Colonic mucosa (tissue), 4 donors: ENCODE results near the gene ZC4H2. TPM values are rescaled to one million over a fixed set of nuclear protein-coding genes. Genes with fewer than 3 reads are reported as not detected.

Experiments used
- DNase-seq: peaks from one replicate; pipeline ENCODE4 v3.0.0-alpha.2; 2020
- H3K27ac ChIP-seq: fragments of 200-600 bp; one replicate; pipeline ENCODE4 v1.8.0; 2021
- H3K27me3 ChIP-seq: fragments of 200-600 bp; one replicate; pipeline ENCODE4 v1.8.0; 2021
- H3K36me3 ChIP-seq: fragments of 200-600 bp; one replicate; pipeline ENCODE4 v1.8.0; 2021
- H3K4me1 ChIP-seq: fragments of 200-600 bp; one replicate; pipeline ENCODE4 v1.8.0; 2021; ENCODE audit warnings: mild to moderate bottlenecking
- H3K4me3 ChIP-seq: fragments of 200-600 bp; one replicate; pipeline ENCODE4 v1.8.0; 2021
- H3K9ac ChIP-seq, 2 donors: one replicate each; pipeline ENCODE4 v1.7.0; 2013; ENCODE audit warnings: control low read depth in 2 of 2, low read depth in 2 of 2, low read length in 2 of 2
- H3K9me3 ChIP-seq: fragments of 200-600 bp; one replicate; pipeline ENCODE4 v1.8.0; 2021
- CTCF ChIP-seq: fragments of 200-600 bp; IDR thresholded peaks from one replicate; pipeline ENCODE4 v1.8.0; 2022; ENCODE audit warnings: antibody characterized with exemption, mild to moderate bottlenecking
- intact Hi-C: fragments of 100-400 bp; cut with DNase I; formaldehyde crosslinking; loops from one replicate; pipeline ENCODE4 v1.14.1; 2022
- total RNA-seq, 2 donors: library from RNA; stranded (reverse); fragmentation: NEBNext Ultra II Directional in 1 of 2; extraction: Animal tissue kit (Norgen Biotek cat#: 25700) in 1 of 2; gene quantifications; one replicate each; pipeline ENCODE4 v1.2.1, GENCODE V29; 2021
- donor health status: healthy.
- donor health status: DM: no; HTN: no; CAD: no.
- donor health status: DM: no; HTN: no; CAD: no.

Gene ZC4H2
- total RNA-seq, 2 donors from 2014 or later = 5.9 to 9.5 TPM

GRCh38 chrX:64994131-64994798 is 18.0 kb upstream of the ZC4H2 start:
- Histone ChIP-seq H3K36me3 (no peaks in the 10 kb centered on the region), H3K9ac (no peak overlapping the region), H3K4me1 (no peaks in the 10 kb centered on the region), H3K9me3 (no peaks in the 10 kb centered on the region), H3K27me3 (no peaks in the 10 kb centered on the region), H3K4me3 (no peak overlapping the region), H3K27ac (no peak overlapping the region)
- no peak for DNase-seq
- intact Hi-C loops = no loop called here
- TF ChIP-seq CTCF = no peak

- intact Hi-C loops = no loop called here
- Histone ChIP-seq H3K9me3 (no peaks in the 10 kb centered on the region), H3K4me3 (no peak overlapping the region), H3K27me3 (no peaks in the 10 kb centered on the region), H3K36me3 (no peaks in the 10 kb centered on the region), H3K9ac (no peak overlapping the region), H3K4me1 (no peaks in the 10 kb centered on the region), H3K27ac (no peak overlapping the region)
- no peak for TF ChIP-seq CTCF
- no peak for DNase-seq
These were observed 1.6 kb upstream of the ZC4H2 start for GRCh38 chrX:64977830-64978229.

- Histone ChIP-seq H3K9me3 (no peaks in the 10 kb centered on the region), H3K27me3 (no peaks in the 10 kb centered on the region), H3K4me3 (no peak overlapping the region), H3K4me1 (no peaks in the 10 kb centered on the region), H3K9ac (no peak overlapping the region), H3K27ac (no peak overlapping the region), H3K36me3 (no peaks in the 10 kb centered on the region)
- no peak for DNase-seq
- intact Hi-C loops = no loop called here
- TF ChIP-seq CTCF = no peak
These were observed 801 bp upstream of the ZC4H2 start for GRCh38 chrX:64977051-64977450.

- Histone ChIP-seq H3K9ac (no peak overlapping the region), H3K27me3 (no peaks in the 10 kb centered on the region), H3K9me3 (no peaks in the 10 kb centered on the region), H3K4me1 (no peaks in the 10 kb centered on the region), H3K27ac (no peak overlapping the region), H3K36me3 (no peaks in the 10 kb centered on the region), H3K4me3 (peak overlapping the region; percentile 47)
- DNase-seq = no peak
- TF ChIP-seq CTCF = no peak
- intact Hi-C loops = no loop called here
These were observed 407 bp upstream of the ZC4H2 start for GRCh38 chrX:64976673-64977040.

GRCh38 chrX:64975491-64975890 is 759 bp downstream of the ZC4H2 start:
- Histone ChIP-seq H3K9ac (peak overlapping the region in 1 of 2 donors; percentile 70), H3K4me1 (no peaks in the 10 kb centered on the region), H3K36me3 (no peaks in the 10 kb centered on the region), H3K4me3 (peak overlapping the region; percentile 47), H3K9me3 (no peaks in the 10 kb centered on the region), H3K27me3 (no peaks in the 10 kb centered on the region), H3K27ac (no peak overlapping the region)
- peak; percentile 41 for DNase-seq
- TF ChIP-seq CTCF = no peak
- intact Hi-C loops = no loop called here
